PFSK-1 (cell line): ENCODE data around the gene CAVIN2.

Experiments
- FOXP2 ChIP-seq: optimal IDR thresholded peaks from 2 replicates; pipeline ENCODE3; 2011; ENCODE audit warnings: borderline replicate concordance, control low read depth, inconsistent platforms; ENCODE audit not compliant: insufficient read depth; ENCODE audit errors: extremely low read length, extremely low read depth
- POLR2AphosphoS5 ChIP-seq: IDR thresholded peaks from 2 replicates; pipeline ENCODE4 v1.6.1; 2012; ENCODE audit warnings: low read depth, mild to moderate bottlenecking, control low read depth, low read length, moderate library complexity
- SIN3A ChIP-seq: IDR thresholded peaks from 2 replicates; pipeline ENCODE4 v1.6.1; 2012; ENCODE audit warnings: mild to moderate bottlenecking, low read length, moderate library complexity, borderline replicate concordance; ENCODE audit not compliant: insufficient read depth
- TAF1 ChIP-seq: IDR thresholded peaks from 2 replicates; pipeline ENCODE4 v1.6.1; 2012; ENCODE audit warnings: low read length, control low read depth, borderline replicate concordance; ENCODE audit not compliant: insufficient read depth
- TF ChIP-seq, protein P1 (sequence below), 2 experiments: IDR thresholded peaks; 2 replicates each; pipeline versions ENCODE4 v1.6.1 to v1.8.0; 2011 to 2012; ENCODE audit warnings: low read depth in 2 of 2, low read length in 2 of 2, control low read depth in 1 of 2, inconsistent platforms in 1 of 2, mild to moderate bottlenecking in 1 of 2, moderate library complexity in 1 of 2; ENCODE audit not compliant: insufficient read depth in 1 of 2

DNA sequence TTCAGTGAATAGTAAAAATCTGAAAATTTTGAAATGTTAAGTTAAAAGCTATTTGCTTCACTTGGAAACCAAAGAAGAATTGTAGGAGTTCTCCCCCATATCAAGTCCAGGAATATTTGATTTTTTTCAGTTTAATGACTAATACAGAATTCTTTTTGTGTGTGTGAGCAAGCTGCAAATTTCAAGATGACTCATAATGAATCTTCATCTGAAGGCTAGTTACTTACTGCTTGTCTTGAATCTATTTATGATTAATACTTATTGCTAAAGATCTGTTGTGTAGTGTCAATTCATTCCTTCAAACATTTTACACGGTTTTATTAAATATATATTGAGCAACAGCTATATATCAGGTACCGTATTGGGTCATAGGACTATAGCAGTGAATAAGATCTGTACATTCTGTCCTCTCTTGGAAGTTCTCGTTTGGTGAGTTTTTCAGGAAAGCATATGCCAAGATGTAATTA is 47.8 kb upstream of the CAVIN2 start:
- TF ChIP-seq, protein P1, sequence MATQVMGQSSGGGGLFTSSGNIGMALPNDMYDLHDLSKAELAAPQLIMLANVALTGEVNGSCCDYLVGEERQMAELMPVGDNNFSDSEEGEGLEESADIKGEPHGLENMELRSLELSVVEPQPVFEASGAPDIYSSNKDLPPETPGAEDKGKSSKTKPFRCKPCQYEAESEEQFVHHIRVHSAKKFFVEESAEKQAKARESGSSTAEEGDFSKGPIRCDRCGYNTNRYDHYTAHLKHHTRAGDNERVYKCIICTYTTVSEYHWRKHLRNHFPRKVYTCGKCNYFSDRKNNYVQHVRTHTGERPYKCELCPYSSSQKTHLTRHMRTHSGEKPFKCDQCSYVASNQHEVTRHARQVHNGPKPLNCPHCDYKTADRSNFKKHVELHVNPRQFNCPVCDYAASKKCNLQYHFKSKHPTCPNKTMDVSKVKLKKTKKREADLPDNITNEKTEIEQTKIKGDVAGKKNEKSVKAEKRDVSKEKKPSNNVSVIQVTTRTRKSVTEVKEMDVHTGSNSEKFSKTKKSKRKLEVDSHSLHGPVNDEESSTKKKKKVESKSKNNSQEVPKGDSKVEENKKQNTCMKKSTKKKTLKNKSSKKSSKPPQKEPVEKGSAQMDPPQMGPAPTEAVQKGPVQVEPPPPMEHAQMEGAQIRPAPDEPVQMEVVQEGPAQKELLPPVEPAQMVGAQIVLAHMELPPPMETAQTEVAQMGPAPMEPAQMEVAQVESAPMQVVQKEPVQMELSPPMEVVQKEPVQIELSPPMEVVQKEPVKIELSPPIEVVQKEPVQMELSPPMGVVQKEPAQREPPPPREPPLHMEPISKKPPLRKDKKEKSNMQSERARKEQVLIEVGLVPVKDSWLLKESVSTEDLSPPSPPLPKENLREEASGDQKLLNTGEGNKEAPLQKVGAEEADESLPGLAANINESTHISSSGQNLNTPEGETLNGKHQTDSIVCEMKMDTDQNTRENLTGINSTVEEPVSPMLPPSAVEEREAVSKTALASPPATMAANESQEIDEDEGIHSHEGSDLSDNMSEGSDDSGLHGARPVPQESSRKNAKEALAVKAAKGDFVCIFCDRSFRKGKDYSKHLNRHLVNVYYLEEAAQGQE (IDR thresholded peaks at IDR 0.05; ENCODE audit: insufficient read depth in 1 of 2, low read depth in 2 of 2, low read length in 2 of 2) = no peak
- TF ChIP-seq TAF1 = no peak
- TF ChIP-seq SIN3A = no peak
- no peak for TF ChIP-seq POLR2AphosphoS5
- no peak for TF ChIP-seq FOXP2
